ENCODE data around the gene ATG7.

ATG7 gene

GRCh38 chr3:11555211-11555782 lies 283.1 kb downstream of the ATG7 start:
- TF ChIP-seq, protein P1, sequence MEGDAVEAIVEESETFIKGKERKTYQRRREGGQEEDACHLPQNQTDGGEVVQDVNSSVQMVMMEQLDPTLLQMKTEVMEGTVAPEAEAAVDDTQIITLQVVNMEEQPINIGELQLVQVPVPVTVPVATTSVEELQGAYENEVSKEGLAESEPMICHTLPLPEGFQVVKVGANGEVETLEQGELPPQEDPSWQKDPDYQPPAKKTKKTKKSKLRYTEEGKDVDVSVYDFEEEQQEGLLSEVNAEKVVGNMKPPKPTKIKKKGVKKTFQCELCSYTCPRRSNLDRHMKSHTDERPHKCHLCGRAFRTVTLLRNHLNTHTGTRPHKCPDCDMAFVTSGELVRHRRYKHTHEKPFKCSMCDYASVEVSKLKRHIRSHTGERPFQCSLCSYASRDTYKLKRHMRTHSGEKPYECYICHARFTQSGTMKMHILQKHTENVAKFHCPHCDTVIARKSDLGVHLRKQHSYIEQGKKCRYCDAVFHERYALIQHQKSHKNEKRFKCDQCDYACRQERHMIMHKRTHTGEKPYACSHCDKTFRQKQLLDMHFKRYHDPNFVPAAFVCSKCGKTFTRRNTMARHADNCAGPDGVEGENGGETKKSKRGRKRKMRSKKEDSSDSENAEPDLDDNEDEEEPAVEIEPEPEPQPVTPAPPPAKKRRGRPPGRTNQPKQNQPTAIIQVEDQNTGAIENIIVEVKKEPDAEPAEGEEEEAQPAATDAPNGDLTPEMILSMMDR (IDR thresholded peaks at IDR 0.05; ENCODE audit: insufficient read depth, missing control alignments) = no peak
- no peak for FAIRE-seq

GRCh38 chr3:11555881-11556633 lies 283.9 kb downstream of the ATG7 start:
- no peak for FAIRE-seq
- no peak for DNase-seq (ENCODE audit: insufficient read length, low spot score)
- TF ChIP-seq, protein P1 (IDR thresholded peaks at IDR 0.05; ENCODE audit: insufficient read depth, missing control alignments) = no peak

More at GRCh38 chr3:11555211-11555782, 283.1 kb downstream of the ATG7 start:
- DNase-seq (ENCODE audit: insufficient read length, low spot score) = no peak

DNA sequence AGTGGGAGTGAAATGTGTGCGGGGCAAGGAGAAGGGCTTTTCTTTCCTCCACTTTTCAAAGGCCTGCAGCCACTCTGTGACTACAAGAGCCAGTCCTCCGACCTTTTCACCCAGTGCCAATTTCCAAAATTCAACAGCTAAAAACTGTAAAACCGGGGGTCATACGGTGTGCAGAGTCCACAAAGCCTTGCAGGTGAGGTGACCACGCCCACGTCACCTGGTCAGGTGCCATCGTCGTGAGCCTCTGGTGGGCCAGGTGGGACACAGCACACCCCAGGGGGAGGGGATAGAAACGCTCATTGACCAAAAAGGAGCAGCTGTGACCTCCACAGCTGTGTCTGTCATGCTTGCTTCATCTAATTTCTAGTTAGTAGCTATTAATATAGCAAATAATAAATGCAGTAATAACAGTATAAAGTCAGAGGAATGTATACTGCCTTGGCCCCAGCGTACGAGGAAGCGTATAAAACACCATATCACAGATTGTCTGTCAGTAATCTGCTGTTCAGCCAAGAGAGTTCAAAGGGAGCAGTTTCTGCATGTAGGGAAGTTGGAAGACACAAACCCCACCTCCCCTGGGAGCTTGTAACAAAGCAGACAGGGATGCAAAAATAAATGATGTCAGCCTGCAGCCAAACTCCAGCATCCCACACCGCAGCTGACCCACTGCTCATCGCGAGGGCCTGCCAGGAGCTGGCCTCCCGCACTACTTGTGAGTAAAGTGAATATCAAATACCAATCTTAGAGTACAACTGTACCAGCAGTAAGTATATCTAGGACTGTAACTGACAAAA lies 284.9 kb downstream of the ATG7 start:
- DNase-seq (ENCODE audit: insufficient read length, low spot score) = no peak
- FAIRE-seq = no peak
- TF ChIP-seq, protein P1 (IDR thresholded peaks at IDR 0.05; ENCODE audit: insufficient read depth, missing control alignments) = no peak

DNA sequence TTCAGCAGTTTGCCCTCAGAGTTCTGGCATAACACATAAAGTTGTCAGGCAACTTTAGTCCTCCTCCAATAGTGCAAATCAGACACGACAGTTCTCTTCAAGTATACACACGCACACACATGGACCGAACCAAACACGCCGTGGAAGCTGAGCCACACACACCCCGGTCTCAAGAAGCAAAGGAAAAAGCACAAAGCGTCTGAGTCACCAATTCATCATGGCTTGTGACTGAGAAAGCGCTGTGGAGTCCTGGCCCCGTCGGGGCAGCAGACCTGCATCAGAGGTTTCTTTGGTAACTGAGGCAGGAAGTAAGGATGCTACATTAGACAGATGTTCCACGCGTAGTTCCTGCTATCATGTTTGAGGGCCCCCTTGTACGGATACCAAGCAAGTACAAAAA lies 285.8 kb downstream of the ATG7 start:
- FAIRE-seq (no peak), DNase-seq (ENCODE audit: insufficient read length, low spot score) (no peak)
- TF ChIP-seq, protein P1 (IDR thresholded peaks at IDR 0.05; ENCODE audit: insufficient read depth, missing control alignments) = no peak

DNA sequence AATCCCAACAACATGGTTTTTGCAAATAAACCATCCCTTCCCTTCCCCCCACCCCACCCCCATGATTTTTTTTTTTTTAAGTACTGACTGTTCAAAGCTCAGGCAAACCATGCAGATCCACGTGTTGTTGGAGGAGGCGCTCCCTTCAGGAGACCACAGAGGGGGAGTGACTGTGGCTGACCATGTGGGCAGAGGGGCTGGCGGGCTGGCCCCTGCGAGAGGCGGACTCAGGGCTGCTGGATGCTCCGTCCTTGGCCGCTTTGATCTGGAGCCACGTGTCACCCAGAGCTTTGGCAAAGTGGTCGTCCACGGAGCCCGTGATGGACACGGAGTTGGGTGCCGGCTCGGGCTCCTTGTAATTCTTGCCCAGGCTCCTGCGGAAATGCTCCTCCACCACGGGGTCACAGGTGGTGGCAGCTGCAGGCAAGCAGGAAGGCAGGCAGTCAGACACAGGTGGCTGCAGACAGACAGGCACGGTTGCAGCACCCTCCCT lies 286.3 kb downstream of the ATG7 start:
- DNase-seq (ENCODE audit: insufficient read length, low spot score) (no peak), FAIRE-seq (no peak)
- TF ChIP-seq, protein P1 (IDR thresholded peaks at IDR 0.05; ENCODE audit: insufficient read depth, missing control alignments) = no peak

GRCh38 chr3:11558918-11559815 lies 287.0 kb downstream of the ATG7 start:
- TF ChIP-seq, protein P1 (IDR thresholded peaks at IDR 0.05; ENCODE audit: insufficient read depth, missing control alignments) = no peak
- DNase-seq (ENCODE audit: insufficient read length, low spot score) (no peak), FAIRE-seq (no peak)

Measured in D721Med (cell line).